Left ventricle myocardium superior (tissue), 1 donor: Measurements from ENCODE around the gene LRRN4CL. TPM values are rescaled to one million over a fixed set of nuclear protein-coding genes. Genes with fewer than 3 reads are reported as not detected.
"Not testable (repeated sequence)": the region's sequence is repeated elsewhere in the genome, so short reads cannot be mapped to it uniquely, and the experiment has no call there.

Source experiments
- ATAC-seq: fragments of 200-7000 bp; cut with Tn5 transposase; one replicate; pipeline ENCODE4 v1.9.1; 2020; ENCODE audit warnings: mild to moderate bottlenecking, moderate library complexity
- DNase-seq: peaks from one replicate; pipeline ENCODE4 v3.0.0-alpha.2; 2020
- intact Hi-C: fragments of 100-400 bp; cut with micrococcal nuclease; formaldehyde crosslinking; loops from one replicate; pipeline ENCODE4 v1.11.0; 2022
- total RNA-seq: library from RNA; stranded (reverse); fragmentation: NEBNext Ultra II Directional; extraction: Animal tissue kit (Norgen Biotek cat#: 25700); gene quantifications from one replicate; pipeline ENCODE4 v1.2.1, GENCODE V29; 2021
- donor health status: DM: no; HTN: yes; CAD: no; lungs with severe emphysema.

The LRRN4CL gene
- total RNA-seq, 1 donor from 2014 or later = 3.4 TPM

- no peak for DNase-seq
- intact Hi-C loops = no loop called here
- ATAC-seq = no peak
These were observed 23.5 kb upstream of the LRRN4CL start for GRCh38 chr11:62712861-62713260.

GRCh38 chr11:62712276-62712812 lies 23.0 kb upstream of the LRRN4CL start:
- DNase-seq = no peak
- ATAC-seq = no peak
- intact Hi-C loops = no loop called here

- DNase-seq (no peak), ATAC-seq (no peak)
- intact Hi-C loops = no loop called here
These were observed 20.6 kb upstream of the LRRN4CL start for GRCh38 chr11:62710001-62710345.

- ATAC-seq (peak; percentile 81), DNase-seq (peak; percentile 98)
- intact Hi-C loops = no loop called here
These were observed 20.1 kb upstream of the LRRN4CL start for GRCh38 chr11:62709247-62710000.

GRCh38 chr11:62708793-62709192 lies 19.5 kb upstream of the LRRN4CL start:
- DNase-seq (no peak), ATAC-seq (peak; percentile 1)
- intact Hi-C loops = no loop called here

- DNase-seq (no peak), ATAC-seq (no peak)
- intact Hi-C loops = no loop called here
These were observed 19.1 kb upstream of the LRRN4CL start for GRCh38 chr11:62708392-62708791.

- ATAC-seq = no peak
- intact Hi-C loops = no loop called here
- DNase-seq = peak; percentile 37
These were observed 18.0 kb upstream of the LRRN4CL start, which contains the start of the genes BSCL2 and GNG3 for GRCh38 chr11:62707277-62707861. TSS of gene BSCL2 (minus strand) at chr11:62707424. CDS start at chr11:62707195, 229 bp downstream. TSS of gene GNG3 (plus strand) at chr11:62707676. CDS start at chr11:62708296, 620 bp downstream.

GRCh38 chr11:62706850-62707247 lies 17.5 kb upstream of the LRRN4CL start:
- intact Hi-C loops = no loop called here
- ATAC-seq (no peak), DNase-seq (no peak)

- DNase-seq = peak; percentile 98
- ATAC-seq = peak; percentile 84
- intact Hi-C loops = no loop called here
These were observed 16.8 kb upstream of the LRRN4CL start for GRCh38 chr11:62705880-62706849.

- ATAC-seq = no peak
- DNase-seq = no peak
These were observed 16.1 kb upstream of the LRRN4CL start for GRCh38 chr11:62705413-62705812.

GRCh38 chr11:62703921-62704320 lies 14.6 kb upstream of the LRRN4CL start:
- ATAC-seq, DNase-seq, intact Hi-C loops: not testable (repeated sequence)

More at GRCh38 chr11:62705413-62705812, 16.1 kb upstream of the LRRN4CL start:
- intact Hi-C loops = no loop called here

GRCh38 chr11:62702246-62702645 lies 12.9 kb upstream of the LRRN4CL start:
- ATAC-seq = no peak
- intact Hi-C loops = no loop called here
- no peak for DNase-seq

- intact Hi-C loops = no loop called here
These were observed 5.3 kb upstream of the LRRN4CL start for GRCh38 chr11:62694455-62695167.

GRCh38 chr11:62693624-62694023 lies 4.3 kb upstream of the LRRN4CL start:
- intact Hi-C loops = not testable (repeated sequence)

More at GRCh38 chr11:62694455-62695167, 5.3 kb upstream of the LRRN4CL start:
- ATAC-seq = peak; percentile 80
- DNase-seq = peak; percentile 83

GRCh38 chr11:62688491-62688890 lies 839 bp downstream of the LRRN4CL start:
- no peak for ATAC-seq
- no peak for DNase-seq
- intact Hi-C loops = no loop called here

More at GRCh38 chr11:62693624-62694023, 4.3 kb upstream of the LRRN4CL start:
- not testable (repeated sequence) for ATAC-seq, DNase-seq

GRCh38 chr11:62687508-62688396 lies 1.6 kb downstream of the LRRN4CL start:
- intact Hi-C loops = no loop called here
- ATAC-seq (peak; percentile 30), DNase-seq (peak; percentile 55)

- no peak for DNase-seq
- intact Hi-C loops = no loop called here
- no peak for ATAC-seq
These were observed 6.8 kb downstream of the LRRN4CL start for GRCh38 chr11:62682518-62682917.

GRCh38 chr11:62680825-62681240 lies 8.5 kb downstream of the LRRN4CL start:
- intact Hi-C loops = no loop called here
- DNase-seq = no peak

More at GRCh38 chr11:62680825-62681240, 8.5 kb downstream of the LRRN4CL start:
- peak; percentile 67 for ATAC-seq
